ENCODE results near the gene LGI1. TPM values are rescaled to one million over a fixed set of nuclear protein-coding genes. Genes with fewer than 3 reads are reported as not detected.

LGI1 gene
- total and polyA plus RNA-seq, 9 of the 15 experiments (the other 6 are each of a cell fraction or from before 2014, with no cell fraction given), result not detected

DNA sequence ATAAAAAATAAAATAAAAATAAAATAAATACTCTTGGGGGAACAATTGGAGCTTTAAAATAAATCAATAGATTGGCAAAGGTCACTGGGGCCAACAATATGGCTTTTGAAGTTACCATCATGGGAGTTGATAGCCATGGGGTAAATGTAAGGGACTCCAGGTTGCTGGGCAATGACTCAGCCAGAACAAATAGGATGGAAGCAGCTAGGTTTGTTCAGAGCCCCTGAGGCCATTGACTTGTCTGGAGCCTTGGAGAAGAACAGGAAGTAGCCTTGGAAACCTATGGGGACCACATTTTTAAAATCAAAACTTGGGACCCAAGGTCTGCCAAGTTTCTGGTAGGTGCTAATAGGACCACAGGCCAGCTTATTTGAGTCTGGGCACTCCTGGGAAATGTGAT lies 35.2 kb upstream of the LGI1 start:
- ChIA-PET CTCF (ENCODE audit: low intra/inter-chr PET ratio) (no interaction called here), POLR2A (interaction anchor here (0.6 kb wide), 1 partner anchor 773 kb away, joined by 3 read pairs; no protein-coding TSS in a partner anchor)
- in situ Hi-C loops (cut with MboI), result no loop called here
- Histone ChIP-seq H3K4me1 (replicated peaks in 1 of 2; ENCODE audit: control insufficient read depth in 2 of 2, insufficient read depth in 2 of 2, low read length in 2 of 2) (no peaks in the 10 kb centered on the region), H4K20me1 (replicated peaks; ENCODE audit: control insufficient read depth, insufficient read depth, low read length) (no peaks in the 10 kb centered on the region), H3K4me3 (no peak overlapping the region), H3K9me3 (replicated peaks; ENCODE audit: control insufficient read depth, insufficient read depth, low read depth, low read length) (no peaks in the 10 kb centered on the region), H3K9me1 (ENCODE audit: control insufficient read depth, insufficient read depth, low read length) (no peaks in the 10 kb centered on the region), H2AFZ (ENCODE audit: low read depth, low read length) (no peak overlapping the region), H3K79me2 (ENCODE audit: control insufficient read depth, insufficient read depth, low read length) (no peaks in the 10 kb centered on the region), H3K4me2 (ENCODE audit: insufficient read depth, low read length) (no peak overlapping the region), H3K27me3 (ENCODE audit: control insufficient read depth in 2 of 2, insufficient read depth in 2 of 2, low read length in 2 of 2) (no peaks in the 10 kb centered on the region; a peak in 1 of 5 replicates), H3K9ac (ENCODE audit: insufficient read depth in 1 of 2, low read depth in 2 of 2, low read length in 2 of 2) (no peak overlapping the region), H3K36me3 (ENCODE audit: control insufficient read depth, insufficient read depth, low read length) (no peaks in the 10 kb centered on the region), H3K27ac (ENCODE audit: extremely low read depth, low read depth, low read length) (no peak overlapping the region)
- FAIRE-seq (no peak), DNase-seq (ENCODE audit: extremely low read depth in 1 of 4, low spot score in 3 of 4) (no peak), ATAC-seq (no peak)
- intact Hi-C loops (cut with micrococcal nuclease), result no loop called here
- no peak for TF ChIP-seq ZNF431 (CRISPR knock-in tag; IDR thresholded peaks at IDR 0.05)
- TF ChIP-seq MTF1 (CRISPR knock-in tag; IDR thresholded peaks at IDR 0.05; ENCODE audit: borderline replicate concordance), result no peak
- no peak for TF ChIP-seq CHD2 (IDR thresholded peaks at IDR 0.05; ENCODE audit: low read depth, low read length)
- TF ChIP-seq, protein P1, sequence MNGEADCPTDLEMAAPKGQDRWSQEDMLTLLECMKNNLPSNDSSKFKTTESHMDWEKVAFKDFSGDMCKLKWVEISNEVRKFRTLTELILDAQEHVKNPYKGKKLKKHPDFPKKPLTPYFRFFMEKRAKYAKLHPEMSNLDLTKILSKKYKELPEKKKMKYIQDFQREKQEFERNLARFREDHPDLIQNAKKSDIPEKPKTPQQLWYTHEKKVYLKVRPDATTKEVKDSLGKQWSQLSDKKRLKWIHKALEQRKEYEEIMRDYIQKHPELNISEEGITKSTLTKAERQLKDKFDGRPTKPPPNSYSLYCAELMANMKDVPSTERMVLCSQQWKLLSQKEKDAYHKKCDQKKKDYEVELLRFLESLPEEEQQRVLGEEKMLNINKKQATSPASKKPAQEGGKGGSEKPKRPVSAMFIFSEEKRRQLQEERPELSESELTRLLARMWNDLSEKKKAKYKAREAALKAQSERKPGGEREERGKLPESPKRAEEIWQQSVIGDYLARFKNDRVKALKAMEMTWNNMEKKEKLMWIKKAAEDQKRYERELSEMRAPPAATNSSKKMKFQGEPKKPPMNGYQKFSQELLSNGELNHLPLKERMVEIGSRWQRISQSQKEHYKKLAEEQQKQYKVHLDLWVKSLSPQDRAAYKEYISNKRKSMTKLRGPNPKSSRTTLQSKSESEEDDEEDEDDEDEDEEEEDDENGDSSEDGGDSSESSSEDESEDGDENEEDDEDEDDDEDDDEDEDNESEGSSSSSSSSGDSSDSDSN (IDR thresholded peaks at IDR 0.05; ENCODE audit: borderline replicate concordance in 1 of 2, low read depth in 2 of 2, low read length in 2 of 2), result no peak
- TF ChIP-seq, protein P2, sequence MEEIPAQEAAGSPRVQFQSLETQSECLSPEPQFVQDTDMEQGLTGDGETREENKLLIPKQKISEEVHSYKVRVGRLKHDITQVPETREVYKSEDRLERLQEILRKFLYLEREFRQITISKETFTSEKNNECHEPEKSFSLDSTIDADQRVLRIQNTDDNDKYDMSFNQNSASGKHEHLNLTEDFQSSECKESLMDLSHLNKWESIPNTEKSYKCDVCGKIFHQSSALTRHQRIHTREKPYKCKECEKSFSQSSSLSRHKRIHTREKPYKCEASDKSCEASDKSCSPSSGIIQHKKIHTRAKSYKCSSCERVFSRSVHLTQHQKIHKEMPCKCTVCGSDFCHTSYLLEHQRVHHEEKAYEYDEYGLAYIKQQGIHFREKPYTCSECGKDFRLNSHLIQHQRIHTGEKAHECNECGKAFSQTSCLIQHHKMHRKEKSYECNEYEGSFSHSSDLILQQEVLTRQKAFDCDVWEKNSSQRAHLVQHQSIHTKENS (CRISPR knock-in tag; IDR thresholded peaks at IDR 0.05), result no peak
- TF ChIP-seq, protein P3, sequence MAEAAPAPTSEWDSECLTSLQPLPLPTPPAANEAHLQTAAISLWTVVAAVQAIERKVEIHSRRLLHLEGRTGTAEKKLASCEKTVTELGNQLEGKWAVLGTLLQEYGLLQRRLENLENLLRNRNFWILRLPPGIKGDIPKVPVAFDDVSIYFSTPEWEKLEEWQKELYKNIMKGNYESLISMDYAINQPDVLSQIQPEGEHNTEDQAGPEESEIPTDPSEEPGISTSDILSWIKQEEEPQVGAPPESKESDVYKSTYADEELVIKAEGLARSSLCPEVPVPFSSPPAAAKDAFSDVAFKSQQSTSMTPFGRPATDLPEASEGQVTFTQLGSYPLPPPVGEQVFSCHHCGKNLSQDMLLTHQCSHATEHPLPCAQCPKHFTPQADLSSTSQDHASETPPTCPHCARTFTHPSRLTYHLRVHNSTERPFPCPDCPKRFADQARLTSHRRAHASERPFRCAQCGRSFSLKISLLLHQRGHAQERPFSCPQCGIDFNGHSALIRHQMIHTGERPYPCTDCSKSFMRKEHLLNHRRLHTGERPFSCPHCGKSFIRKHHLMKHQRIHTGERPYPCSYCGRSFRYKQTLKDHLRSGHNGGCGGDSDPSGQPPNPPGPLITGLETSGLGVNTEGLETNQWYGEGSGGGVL (CRISPR knock-in tag; IDR thresholded peaks at IDR 0.05), result no peak
- BruUV-seq (replicated peaks), result no TSS peak

Measured in K562 (cell line).